ENCODE results near the gene CGB1. TPM values are rescaled to one million over a fixed set of nuclear protein-coding genes. Genes with fewer than 3 reads are reported as not detected.

Gene CGB1
- total and polyA plus RNA-seq, 9 of the 15 experiments (the other 6 are each of a cell fraction or from before 2014, with no cell fraction given), result not detected

DNA sequence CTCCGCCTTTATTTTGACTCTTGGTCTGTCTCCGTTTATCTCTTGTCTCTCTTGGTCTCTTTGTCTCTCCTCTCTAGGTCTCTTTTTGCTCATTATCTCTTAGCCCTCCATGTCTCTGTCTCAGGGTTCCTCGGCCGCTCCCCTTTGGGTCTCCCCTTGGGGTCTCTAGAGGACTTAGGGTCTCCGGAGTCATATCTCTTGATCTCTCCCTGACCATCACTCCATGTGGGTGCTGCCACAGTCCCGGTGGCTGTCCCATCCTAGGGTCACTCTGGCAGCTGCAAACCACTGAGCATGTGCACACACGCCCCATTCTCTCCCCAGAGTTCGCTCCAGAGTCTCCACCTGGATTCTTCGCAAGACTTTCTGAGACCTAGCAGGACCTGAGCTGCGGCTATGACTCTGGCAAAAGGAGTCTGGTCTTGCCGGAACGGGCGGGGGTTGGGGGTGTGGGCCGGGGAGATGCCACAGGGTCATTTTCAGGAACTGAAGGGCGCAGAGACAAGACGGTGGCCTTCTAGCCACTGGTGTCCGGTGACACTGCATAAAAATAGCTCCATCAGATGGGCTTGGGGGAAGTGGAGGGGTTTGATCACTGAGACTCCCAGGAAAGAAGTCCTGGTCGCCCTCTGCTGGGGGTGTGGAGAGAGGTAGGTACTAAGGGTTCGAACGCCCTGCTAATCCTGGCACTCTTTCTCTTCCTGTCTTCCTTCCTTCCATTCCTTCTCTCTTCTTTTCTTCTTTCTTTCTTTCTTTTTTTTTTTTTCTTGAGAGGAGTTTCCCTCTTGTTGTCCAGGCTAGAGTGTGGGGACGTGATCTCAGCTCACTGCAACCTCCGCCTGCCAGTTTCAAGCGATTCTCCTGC, 37.1 kb upstream of the CGB1 start:
- Histone ChIP-seq H2AFZ (ENCODE audit: low read depth, low read length) (peak overlapping the region; percentile 78), H3K9ac (ENCODE audit: insufficient read depth in 1 of 2, low read depth in 2 of 2, low read length in 2 of 2) (peak overlapping the region; percentile 21 to 84), H3K27ac (ENCODE audit: extremely low read depth, low read depth, low read length) (peak overlapping the region; percentile 52; the same call in 2 of the 3 replicates), H3K4me3 (no peak overlapping the region), H3K9me3 (replicated peaks; ENCODE audit: control insufficient read depth, insufficient read depth, low read depth, low read length) (no peaks in the 10 kb centered on the region), H3K4me2 (ENCODE audit: insufficient read depth, low read length) (peak overlapping the region; percentile 47), H3K27me3 (ENCODE audit: control insufficient read depth in 2 of 2, insufficient read depth in 2 of 2, low read length in 2 of 2) (peaks cover 3 to 21% of the 10 kb centered on the region in 2 experiments; a peak in 4 of 5 replicates), H3K9me1 (ENCODE audit: control insufficient read depth, insufficient read depth, low read length) (no peaks in the 10 kb centered on the region), H4K20me1 (replicated peaks; ENCODE audit: control insufficient read depth, insufficient read depth, low read length) (no peaks in the 10 kb centered on the region), H3K36me3 (ENCODE audit: control insufficient read depth, insufficient read depth, low read length) (no peaks in the 10 kb centered on the region), H3K4me1 (replicated peaks in 1 of 2; ENCODE audit: control insufficient read depth in 2 of 2, insufficient read depth in 2 of 2, low read length in 2 of 2) (peaks cover 9 to 32% of the 10 kb centered on the region in 2 experiments; a peak in 4 of 5 replicates), H3K79me2 (ENCODE audit: control insufficient read depth, insufficient read depth, low read length) (no peaks in the 10 kb centered on the region)
- DNase-seq (ENCODE audit: extremely low read depth in 1 of 4, low spot score in 3 of 4), result peak; percentile 76 to 91 (median 82)
- POLR2A ChIA-PET, result interaction anchor here (0.5 to 1.0 kb wide), 7 partner anchors 9 to 278 kb away, joined by 3 to 4 read pairs (median 3); partner anchors contain the start of gene FTL
- in situ Hi-C loops (cut with MboI) (no loop called here), intact Hi-C loops (cut with micrococcal nuclease) (loop anchor here (2.0 to 5.0 kb wide), 2 partner anchors 75 to 286 kb away; no protein-coding TSS in a partner anchor)
- 30% methylated on average over 19 of the region's 23 CpGs for WGBS (ENCODE audit: insufficient coverage, low coverage, missing lambda C conversion rate)
- peak; percentile 95 for ATAC-seq
- FAIRE-seq, result peak; percentile 96
- CTCF ChIA-PET (ENCODE audit: low intra/inter-chr PET ratio), result interaction anchor here (0.5 to 1.0 kb wide), 6 partner anchors 54 to 279 kb away, joined by 3 to 5 read pairs (median 3); no protein-coding TSS in a partner anchor
- no TSS peak for BruUV-seq (replicated peaks)
- TF ChIP-seq, protein P1, sequence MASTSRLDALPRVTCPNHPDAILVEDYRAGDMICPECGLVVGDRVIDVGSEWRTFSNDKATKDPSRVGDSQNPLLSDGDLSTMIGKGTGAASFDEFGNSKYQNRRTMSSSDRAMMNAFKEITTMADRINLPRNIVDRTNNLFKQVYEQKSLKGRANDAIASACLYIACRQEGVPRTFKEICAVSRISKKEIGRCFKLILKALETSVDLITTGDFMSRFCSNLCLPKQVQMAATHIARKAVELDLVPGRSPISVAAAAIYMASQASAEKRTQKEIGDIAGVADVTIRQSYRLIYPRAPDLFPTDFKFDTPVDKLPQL (IDR thresholded peaks at IDR 0.05; ENCODE audit: extremely low read depth, insufficient read length), result no peak
- peak; percentile 39; the same call in 1 of the 2 replicates for TF ChIP-seq CTBP1 (IDR thresholded peaks at IDR 0.05; ENCODE audit: borderline replicate concordance)
- peak; percentile 67 for TF ChIP-seq DPF2 (IDR thresholded peaks at IDR 0.05)
- peak; percentile 50; the same call in 1 of the 2 replicates for TF ChIP-seq PHB2 (IDR thresholded peaks at IDR 0.05; ENCODE audit: low read depth)
- TF ChIP-seq SMARCA5 (IDR thresholded peaks at IDR 0.05), result no peak
- TF ChIP-seq MBD2 (IDR thresholded peaks at IDR 0.05; ENCODE audit: borderline replicate concordance, low read depth), result no peak
- TF ChIP-seq SIX5 (IDR thresholded peaks at IDR 0.05; ENCODE audit: borderline replicate concordance in 1 of 2, insufficient read depth in 1 of 2, low read depth in 1 of 2, low read length in 2 of 2), result no peak
- TF ChIP-seq, protein P2, sequence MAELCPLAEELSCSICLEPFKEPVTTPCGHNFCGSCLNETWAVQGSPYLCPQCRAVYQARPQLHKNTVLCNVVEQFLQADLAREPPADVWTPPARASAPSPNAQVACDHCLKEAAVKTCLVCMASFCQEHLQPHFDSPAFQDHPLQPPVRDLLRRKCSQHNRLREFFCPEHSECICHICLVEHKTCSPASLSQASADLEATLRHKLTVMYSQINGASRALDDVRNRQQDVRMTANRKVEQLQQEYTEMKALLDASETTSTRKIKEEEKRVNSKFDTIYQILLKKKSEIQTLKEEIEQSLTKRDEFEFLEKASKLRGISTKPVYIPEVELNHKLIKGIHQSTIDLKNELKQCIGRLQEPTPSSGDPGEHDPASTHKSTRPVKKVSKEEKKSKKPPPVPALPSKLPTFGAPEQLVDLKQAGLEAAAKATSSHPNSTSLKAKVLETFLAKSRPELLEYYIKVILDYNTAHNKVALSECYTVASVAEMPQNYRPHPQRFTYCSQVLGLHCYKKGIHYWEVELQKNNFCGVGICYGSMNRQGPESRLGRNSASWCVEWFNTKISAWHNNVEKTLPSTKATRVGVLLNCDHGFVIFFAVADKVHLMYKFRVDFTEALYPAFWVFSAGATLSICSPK (IDR thresholded peaks at IDR 0.05; ENCODE audit: borderline replicate concordance), result no peak
- no peak for TF ChIP-seq U2AF1 (optimal IDR thresholded peaks at IDR 0.05; ENCODE audit: low read depth, low read length)
- TF ChIP-seq KDM4B (IDR thresholded peaks at IDR 0.05; ENCODE audit: borderline replicate concordance in 2 of 2, low read depth in 1 of 2), result no peak
- no peak for TF ChIP-seq ZNF609 (CRISPR knock-in tag; IDR thresholded peaks at IDR 0.05; ENCODE audit: borderline replicate concordance)
- no peak for TF ChIP-seq ZNF384 (IDR thresholded peaks at IDR 0.05; ENCODE audit: low read depth, low read length)
- no peak for TF ChIP-seq SMARCC2 (IDR thresholded peaks at IDR 0.05; ENCODE audit: low read depth)

Data from K562 (cell line).